Measurements from ENCODE around the gene NUDT17.
A peak's percentile ranks its signal among the peaks of the same experiment; 100 is the strongest.

The NUDT17 gene

DNA sequence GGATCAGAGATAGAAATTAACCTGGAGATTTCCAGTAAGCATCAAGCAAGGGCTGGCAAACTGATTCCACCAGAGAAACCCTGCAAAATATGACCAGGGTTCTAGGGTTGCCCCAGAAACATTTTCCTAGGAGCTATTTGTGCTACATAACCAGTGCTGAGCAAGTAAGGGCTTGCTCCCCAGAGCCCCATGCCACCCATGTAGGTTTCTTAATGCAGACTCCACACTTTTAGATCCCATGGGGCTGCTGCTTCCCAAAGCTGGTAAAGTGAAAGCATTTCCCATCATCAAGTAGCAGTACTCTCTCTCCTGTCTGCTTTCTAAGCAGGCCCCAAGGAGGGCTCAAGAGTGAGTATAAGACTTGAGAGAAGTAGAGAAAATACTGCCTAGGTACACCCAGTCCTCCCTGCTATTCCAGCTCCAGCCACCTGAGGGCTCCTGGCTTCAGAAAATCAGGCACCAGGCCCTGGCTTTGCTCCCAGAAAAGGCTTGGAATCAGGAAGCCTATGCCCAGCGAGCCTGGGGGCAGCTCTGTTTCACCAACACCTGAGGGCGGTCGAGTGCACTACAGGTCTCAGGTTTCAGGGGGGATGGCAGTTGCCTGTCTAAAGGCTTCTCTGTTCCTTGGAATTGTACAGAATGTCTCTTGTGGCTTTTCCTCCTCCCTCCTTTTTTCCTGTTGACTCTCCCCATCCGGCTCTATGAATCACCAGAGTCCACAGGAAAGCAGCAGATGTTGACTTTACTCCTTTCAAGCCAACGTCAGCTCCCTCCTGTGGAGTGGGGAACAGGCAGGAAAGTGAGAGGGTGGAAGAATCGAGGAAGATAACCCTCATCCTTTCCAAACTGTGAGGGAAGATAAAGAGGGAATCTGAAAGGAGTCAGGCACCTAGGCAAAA, 46.4 kb downstream of the NUDT17 start:
- peak; percentile 99 to 100 for DNase-seq

- no peak for DNase-seq
Measured at GRCh38 chr1:145892486-145893087, 47.2 kb downstream of the NUDT17 start.

GRCh38 chr1:145893306-145894055, 48.1 kb downstream of the NUDT17 start:
- no peak for DNase-seq

DNA sequence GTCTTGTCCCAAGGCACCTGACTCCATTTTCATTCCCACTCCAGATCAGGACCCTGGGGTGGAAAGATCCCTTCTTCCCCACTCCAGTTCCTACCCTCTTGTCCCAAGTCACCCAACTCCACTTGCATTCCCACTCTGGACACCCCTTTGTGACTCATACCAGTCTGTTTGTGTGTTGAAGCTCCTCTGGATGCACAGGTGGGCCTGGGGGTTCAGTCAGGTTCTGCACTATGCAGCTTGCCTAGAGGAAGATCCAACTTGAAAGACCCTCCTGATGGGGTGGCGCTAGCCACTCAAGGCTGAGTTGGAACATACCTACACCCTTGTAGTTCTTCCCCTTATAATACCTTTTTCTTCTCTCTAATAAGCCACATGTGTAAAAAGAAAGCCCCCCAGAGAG, 50.0 kb downstream of the NUDT17 start:
- DNase-seq = no peak

DNA sequence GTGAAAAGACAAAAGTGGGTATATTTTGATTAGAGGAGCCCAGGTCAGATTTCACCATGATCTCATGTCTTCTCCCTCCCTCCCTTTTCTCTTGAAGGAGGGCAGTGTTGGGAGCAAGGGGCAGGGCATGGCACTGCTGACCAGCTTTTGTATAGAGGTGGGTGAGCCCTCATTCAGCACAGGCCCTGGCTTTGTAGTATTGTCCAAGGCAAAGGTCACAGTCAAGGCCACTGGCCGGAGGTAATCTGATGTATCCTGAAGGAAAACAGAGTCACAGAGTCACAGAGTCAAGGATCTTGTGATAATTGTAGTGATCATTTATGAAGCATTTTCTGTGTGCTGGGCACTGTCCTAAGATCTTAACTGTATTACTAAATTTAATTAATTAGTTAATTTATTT, 52.5 kb downstream of the NUDT17 start:
- no peak for DNase-seq

All from SHP77 (cell line).